HL-60 (cell line): Measurements from ENCODE around the gene KCNQ1OT1.

ENCODE experiments used
- DNase-seq, 2 experiments: peaks; one replicate each; pipeline ENCODE4 v3.0.0-alpha.2; 2010 to 2020; ENCODE audit warnings: low read depth in 1 of 2, low spot score in 1 of 2
- H3K27ac ChIP-seq: fragments of 250-450 bp; sonication (Bioruptor Pico); replicated peaks from 2 replicates; pipeline ENCODE4 v1.5.1; 2020; ENCODE audit warnings: mild to moderate bottlenecking, moderate library complexity
- H3K27me3 ChIP-seq: fragments of 250-450 bp; sonication (Bioruptor Pico); 2 replicates; pipeline ENCODE4 v1.5.1; 2021; ENCODE audit warnings: mild to moderate bottlenecking, moderate library complexity; ENCODE audit not compliant: insufficient read depth, poor library complexity, severe bottlenecking
- H3K4me3 ChIP-seq: replicated peaks from 2 replicates; pipeline ENCODE4 v1.5.1; 2011; ENCODE audit warnings: mild to moderate bottlenecking, control low read depth, low read length; ENCODE audit not compliant: insufficient read depth
- CTCF ChIP-seq: IDR thresholded peaks from one replicate; pipeline ENCODE4 v1.5.1; 2011; ENCODE audit warnings: low read length, control low read depth, inconsistent platforms; ENCODE audit not compliant: insufficient read depth
- GABPA ChIP-seq: IDR thresholded peaks from 2 replicates; pipeline ENCODE4 v1.6.1; 2012; ENCODE audit warnings: low read depth
- POLR2AphosphoS5 ChIP-seq: IDR thresholded peaks from 2 replicates; pipeline ENCODE4 v1.6.1; 2012; ENCODE audit warnings: low read depth
- REST ChIP-seq: IDR thresholded peaks from 2 replicates; pipeline ENCODE4 v1.6.1; 2012; ENCODE audit warnings: low read depth; ENCODE audit not compliant: insufficient replicate concordance
- SPI1 ChIP-seq: IDR thresholded peaks from 2 replicates; pipeline ENCODE4 v1.6.1; 2012; ENCODE audit warnings: low read depth, mild to moderate bottlenecking, borderline replicate concordance

KCNQ1OT1 gene

GRCh38 chr11:2724653-2725367 is 25.0 kb upstream of the KCNQ1OT1 start:
- Histone ChIP-seq H3K27me3 (no peaks in the 10 kb centered on the region), H3K27ac (no peak overlapping the region), H3K4me3 (no peak overlapping the region)
- DNase-seq = no peak
- no peak for TF ChIP-seq REST
- TF ChIP-seq POLR2AphosphoS5 = no peak
- TF ChIP-seq GABPA = no peak
- no peak for TF ChIP-seq SPI1
- no peak for TF ChIP-seq CTCF

- no peak for TF ChIP-seq SPI1
- TF ChIP-seq POLR2AphosphoS5 = no peak
- TF ChIP-seq GABPA = no peak
- no peak for TF ChIP-seq REST
- TF ChIP-seq CTCF = no peak
Observed at GRCh38 chr11:2724104-2724503, 24.3 kb upstream of the KCNQ1OT1 start.

GRCh38 chr11:2722955-2723354 is 23.2 kb upstream of the KCNQ1OT1 start:
- H3K27ac ChIP-seq = no peak overlapping the region
- H3K4me3 ChIP-seq = no peak overlapping the region
- DNase-seq = no peak
- H3K27me3 ChIP-seq = no peaks in the 10 kb centered on the region
- TF ChIP-seq POLR2AphosphoS5 = no peak
- no peak for TF ChIP-seq SPI1
- no peak for TF ChIP-seq REST
- no peak for TF ChIP-seq GABPA
- no peak for TF ChIP-seq CTCF

More at GRCh38 chr11:2724104-2724503, 24.3 kb upstream of the KCNQ1OT1 start:
- Histone ChIP-seq H3K27ac (no peak overlapping the region), H3K27me3 (no peaks in the 10 kb centered on the region), H3K4me3 (no peak overlapping the region)
- DNase-seq = no peak
